CD4-positive, alpha-beta T cell (primary cell): ENCODE measurements around the gene SCAF8. TPM values are rescaled to one million over a fixed set of nuclear protein-coding genes. Genes with fewer than 3 reads are reported as not detected.

Experiments
- ATAC-seq: fragments of 200-7000 bp; cut with Tn5 transposase; one replicate; pipeline ENCODE4 v1.10.0; 2022; ENCODE audit warnings: mild to moderate bottlenecking; ENCODE audit not compliant: poor library complexity
- CTCF ChIA-PET: fragments of 350-600 bp; sonication (Branson Sonifier 250); formaldehyde crosslinking; loops from one replicate; lab custom pipeline; 2021; ENCODE audit warnings: antibody characterized with exemption, inconsistent platforms; lab: Charles Lee
- POLR2A ChIA-PET: fragments of 350-600 bp; sonication (Branson Sonifier 250); formaldehyde crosslinking; loops from one replicate; lab custom pipeline; 2021; ENCODE audit warnings: antibody characterized with exemption, inconsistent platforms; lab: Charles Lee
- DNase-seq, 14 experiments: peaks; one replicate each; pipeline ENCODE4 v3.0.0-alpha.2; 2013 to 2020; ENCODE audit warnings: mixed read lengths in 2 of 14
- H3K27ac ChIP-seq, 2 donors: one replicate each; pipeline versions ENCODE4 v1.5.1 to v1.7.0; 2013; ENCODE audit warnings: low read length in 2 of 2, low read depth in 1 of 2, mild to moderate bottlenecking in 1 of 2
- H3K27me3 ChIP-seq, 2 experiments: 1 replicate in 1 of 2; 2 replicates in 1 of 2; pipeline versions ENCODE4 v1.6.1 to v1.7.0; 2013; ENCODE audit warnings: low read length in 2 of 2, control low read depth in 1 of 2, mild to moderate bottlenecking in 1 of 2, moderate library complexity in 1 of 2; ENCODE audit not compliant: insufficient read depth in 2 of 2, control insufficient read depth in 1 of 2
- H3K36me3 ChIP-seq: one replicate; pipeline ENCODE4 v1.6.1; 2013; ENCODE audit warnings: low read length, control low read depth; ENCODE audit not compliant: insufficient read depth
- H3K4me1 ChIP-seq: one replicate; pipeline ENCODE4 v1.6.1; 2013; ENCODE audit warnings: low read length, control low read depth; ENCODE audit not compliant: insufficient read depth
- H3K4me3 ChIP-seq: one replicate; pipeline ENCODE4 v1.5.1; 2013; ENCODE audit warnings: mild to moderate bottlenecking, low read length, moderate library complexity
- H3K9me3 ChIP-seq, 2 experiments: 1 replicate in 1 of 2; 2 replicates in 1 of 2; pipeline versions ENCODE4 v1.6.1 to v1.7.0; 2013; ENCODE audit warnings: low read length in 2 of 2, mild to moderate bottlenecking in 2 of 2, control low read depth in 1 of 2, moderate library complexity in 1 of 2; ENCODE audit not compliant: control insufficient read depth in 1 of 2, insufficient read depth in 1 of 2
- H3K27ac Mint-ChIP-seq: one replicate; pipeline ENCODE4 v1.8.0; 2020; ENCODE audit warnings: mixed read lengths
- H3K27me3 Mint-ChIP-seq: one replicate; pipeline ENCODE4 v1.8.0; 2021; ENCODE audit warnings: mixed read lengths
- H3K36me3 Mint-ChIP-seq: one replicate; pipeline ENCODE4 v1.8.0; 2021; ENCODE audit warnings: low read depth, mixed read lengths
- H3K4me1 Mint-ChIP-seq: one replicate; pipeline ENCODE4 v1.8.0; 2021; ENCODE audit warnings: low read depth, mixed read lengths
- H3K4me3 Mint-ChIP-seq: one replicate; pipeline ENCODE4 v1.8.0; 2020; ENCODE audit warnings: mild to moderate bottlenecking, mixed read lengths
- H3K9me3 Mint-ChIP-seq: one replicate; pipeline ENCODE4 v1.8.0; 2020; ENCODE audit warnings: mixed read lengths
- CTCF ChIP-seq: fragments of 200-600 bp; IDR thresholded peaks from one replicate; pipeline ENCODE4 v1.8.0; 2022; ENCODE audit warnings: antibody characterized with exemption, mild to moderate bottlenecking
- intact Hi-C, 2 experiments: fragments of 100-400 bp; cut with DNase I in 1 of 2; cut with micrococcal nuclease in 1 of 2; formaldehyde crosslinking; loops; one replicate each; pipeline versions ENCODE4 v1.15.1 to v1.9.0; 2023 to 2025; cut with DNase I, micrococcal nuclease
- microRNA-seq: library from miRNA; unstranded; fragments of <30 nt; microRNA quantifications from one replicate; pipeline ENCODE4 v1.2.0, GENCODE V29; 2021; ENCODE audit warnings: borderline microRNAs expressed, borderline replicate concordance
- total RNA-seq, 174 experiments: library from RNA in 2 of 174; stranded (reverse) in 2 of 174; gene quantifications; one replicate each; pipeline ENCODE4 v1.2.3 and lab custom pipeline; 2021 to 2026

SCAF8 gene
- total RNA-seq, 2 experiments from 2014 or later, result 82.6 to 83.8 TPM

DNA sequence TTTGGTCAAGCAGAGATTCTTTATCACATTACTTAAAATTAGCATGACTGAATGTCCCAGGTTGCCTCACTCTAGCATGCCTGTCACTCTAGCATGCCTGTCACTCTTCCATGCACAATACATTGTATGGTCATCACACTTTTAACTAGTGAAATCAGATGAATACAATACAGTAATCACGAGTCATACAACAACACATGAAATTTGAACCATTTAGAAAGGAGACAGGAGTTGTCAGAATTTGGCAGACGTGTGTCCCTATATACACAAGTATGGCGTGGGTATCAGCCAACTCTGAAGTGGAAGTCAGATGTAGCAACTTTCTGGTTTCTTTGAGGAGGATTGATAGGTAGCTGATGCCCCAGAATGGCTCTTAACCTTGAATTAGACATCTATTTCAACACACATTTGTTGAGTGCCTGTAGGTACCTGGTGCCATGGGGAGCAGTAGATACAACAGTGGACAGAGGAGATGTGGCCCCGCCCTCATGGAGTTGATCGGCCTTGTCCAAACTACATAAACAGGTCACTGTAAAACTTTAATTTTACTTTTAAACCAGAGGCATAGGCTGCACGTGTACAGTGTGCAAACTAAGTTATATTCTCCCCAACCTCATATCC is 145.8 kb downstream of the SCAF8 start:
- no peak overlapping the region for H3K4me3 Mint-ChIP-seq
- H3K4me1 Mint-ChIP-seq, result peaks cover 3% of the 10 kb centered on the region
- no peaks in the 10 kb centered on the region for H3K27me3 ChIP-seq
- DNase-seq (no peak), ATAC-seq (no peak)
- POLR2A ChIA-PET, result no interaction called here
- intact Hi-C loops, result no loop called here
- no peaks in the 10 kb centered on the region for H3K9me3 ChIP-seq
- no peak overlapping the region for H3K4me3 ChIP-seq
- H3K4me1 ChIP-seq, result no peaks in the 10 kb centered on the region
- H3K27ac ChIP-seq, result no peak overlapping the region
- H3K27ac Mint-ChIP-seq, result no peak overlapping the region
- CTCF ChIA-PET, result no interaction called here
- no peaks in the 10 kb centered on the region for H3K9me3 Mint-ChIP-seq
- no peak for TF ChIP-seq CTCF
- no peaks in the 10 kb centered on the region for H3K27me3 Mint-ChIP-seq
- H3K36me3 ChIP-seq, result peaks cover 3% of the 10 kb centered on the region
- peaks cover 43% of the 10 kb centered on the region for H3K36me3 Mint-ChIP-seq

- no peak for TF ChIP-seq CTCF
- Histone ChIP-seq H3K27me3 (no peaks in the 10 kb centered on the region), H3K4me3 (no peak overlapping the region), H3K27ac (no peak overlapping the region), H3K4me1 (no peaks in the 10 kb centered on the region), H3K36me3 (peaks cover 8% of the 10 kb centered on the region), H3K9me3 (no peaks in the 10 kb centered on the region)
- Mint-ChIP-seq H3K27me3 (no peaks in the 10 kb centered on the region), H3K36me3 (peaks cover 24% of the 10 kb centered on the region), H3K9me3 (no peaks in the 10 kb centered on the region), H3K27ac (no peak overlapping the region), H3K4me3 (no peak overlapping the region), H3K4me1 (no peaks in the 10 kb centered on the region)
- CTCF ChIA-PET, result no interaction called here
- DNase-seq (no peak), ATAC-seq (no peak)
- intact Hi-C loops, result no loop called here
- POLR2A ChIA-PET, result no interaction called here
These were observed 148.9 kb downstream of the SCAF8 start for GRCh38 chr6:154882107-154882506.

Small RNA genes within 50 kb of the gene (microRNA-seq; reads per million reads assigned to microRNA genes)
- gene MIR1273C, result not detected

Other genes with a start within 250 kb of the SCAF8 start
- gene CNKSR3, start 222.7 kb upstream of the SCAF8 start, total RNA-seq, result under 1 TPM in 1 of 2 experiments, not detected in 1; 0.14 TPM